Activated CD8-positive, alpha-beta T cell treated with anti-CD3 and anti-CD28 coated beads, Interleukin-2, amount 10 ng/mL, durations not matched to agents 7 days and 5 days (primary cell): ENCODE measurements around the gene CDH10. TPM values are rescaled to one million over a fixed set of nuclear protein-coding genes. Genes with fewer than 3 reads are reported as not detected.

Experiments used
- ATAC-seq: fragments of 150-1000 bp; cut with Tn5 transposase; one replicate; pipeline ENCODE4 v1.10.0; 2021; ENCODE audit warnings: moderate library complexity
- CTCF ChIA-PET: fragments of 350-600 bp; sonication (Branson Sonifier 250); formaldehyde crosslinking; loops from one replicate; lab custom pipeline; 2021; ENCODE audit warnings: antibody characterized with exemption; lab: Charles Lee
- POLR2A ChIA-PET: fragments of 350-600 bp; sonication (Branson Sonifier 250); formaldehyde crosslinking; loops from one replicate; lab custom pipeline; 2021; ENCODE audit warnings: antibody characterized with exemption; lab: Charles Lee
- DNase-seq: peaks from one replicate; pipeline ENCODE4 v3.0.0-alpha.2; 2020
- H3K27ac Mint-ChIP-seq: one replicate; pipeline ENCODE4 v1.8.0; 2021; ENCODE audit warnings: mild to moderate bottlenecking, mixed read lengths
- H3K27me3 Mint-ChIP-seq: one replicate; pipeline ENCODE4 v1.8.0; 2021; ENCODE audit warnings: low read depth, mixed read lengths
- H3K36me3 Mint-ChIP-seq: one replicate; pipeline ENCODE4 v1.8.0; 2021; ENCODE audit warnings: low read depth, mixed read lengths
- H3K4me1 Mint-ChIP-seq: one replicate; pipeline ENCODE4 v1.8.0; 2021; ENCODE audit warnings: low read depth, mixed read lengths
- H3K4me3 Mint-ChIP-seq: one replicate; pipeline ENCODE4 v1.8.0; 2021; ENCODE audit warnings: mild to moderate bottlenecking, mixed read lengths
- H3K9me3 Mint-ChIP-seq: one replicate; pipeline ENCODE4 v1.8.0; 2022; ENCODE audit warnings: mixed read lengths; ENCODE audit not compliant: insufficient read depth
- total RNA-seq, 2 experiments: library from RNA; stranded (reverse); gene quantifications; one replicate each; pipeline ENCODE4 v1.2.3, GENCODE V29; 2021

CDH10 gene
- total RNA-seq, 2 experiments from 2014 or later, result not detected

- H3K4me3 Mint-ChIP-seq, result no peak overlapping the region
- POLR2A ChIA-PET, result no interaction called here
- H3K36me3 Mint-ChIP-seq, result no peaks in the 10 kb centered on the region
- H3K9me3 Mint-ChIP-seq, result peaks cover 26% of the 10 kb centered on the region
- DNase-seq (no peak), ATAC-seq (no peak)
- H3K27me3 Mint-ChIP-seq, result no peaks in the 10 kb centered on the region
- H3K4me1 Mint-ChIP-seq, result no peaks in the 10 kb centered on the region
- CTCF ChIA-PET, result interaction anchor here (0.7 kb wide), 1 partner anchor 397 kb away, joined by 3 read pairs; no protein-coding TSS in a partner anchor
- H3K27ac Mint-ChIP-seq, result no peak overlapping the region
These were observed 132.4 kb downstream of the CDH10 start for GRCh38 chr5:24512423-24512822.

- Mint-ChIP-seq H3K27me3 (no peaks in the 10 kb centered on the region), H3K4me1 (no peaks in the 10 kb centered on the region), H3K27ac (no peak overlapping the region), H3K4me3 (no peak overlapping the region), H3K9me3 (peaks cover 15% of the 10 kb centered on the region), H3K36me3 (no peaks in the 10 kb centered on the region)
- DNase-seq (no peak), ATAC-seq (no peak)
- ChIA-PET POLR2A (no interaction called here), CTCF (no interaction called here)
These were observed 134.2 kb downstream of the CDH10 start for GRCh38 chr5:24510523-24510988.

DNA sequence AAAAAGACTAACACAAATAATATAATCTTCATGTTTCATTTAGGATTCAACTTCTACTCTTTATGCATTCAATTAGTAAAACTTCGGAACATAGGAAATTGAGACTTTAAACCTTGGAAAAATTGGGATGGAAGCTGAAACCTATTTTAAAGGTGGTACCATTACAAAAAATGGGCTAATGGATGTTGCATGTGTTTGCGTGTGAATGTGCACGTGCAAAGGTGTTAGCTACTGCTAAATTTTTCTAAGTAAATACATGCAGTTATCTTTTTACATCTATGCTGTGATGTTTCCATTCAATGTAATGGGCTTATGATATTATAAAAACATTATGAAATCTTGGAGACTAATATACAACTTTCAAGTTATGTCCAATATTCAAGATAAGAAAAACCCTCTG, 134.8 kb downstream of the CDH10 start:
- ChIA-PET POLR2A (no interaction called here), CTCF (no interaction called here)
- peaks cover 17% of the 10 kb centered on the region for H3K9me3 Mint-ChIP-seq
- no peaks in the 10 kb centered on the region for H3K36me3 Mint-ChIP-seq
- no peak overlapping the region for H3K4me3 Mint-ChIP-seq
- DNase-seq (no peak), ATAC-seq (no peak)
- no peaks in the 10 kb centered on the region for H3K27me3 Mint-ChIP-seq
- no peak overlapping the region for H3K27ac Mint-ChIP-seq
- no peaks in the 10 kb centered on the region for H3K4me1 Mint-ChIP-seq

DNA sequence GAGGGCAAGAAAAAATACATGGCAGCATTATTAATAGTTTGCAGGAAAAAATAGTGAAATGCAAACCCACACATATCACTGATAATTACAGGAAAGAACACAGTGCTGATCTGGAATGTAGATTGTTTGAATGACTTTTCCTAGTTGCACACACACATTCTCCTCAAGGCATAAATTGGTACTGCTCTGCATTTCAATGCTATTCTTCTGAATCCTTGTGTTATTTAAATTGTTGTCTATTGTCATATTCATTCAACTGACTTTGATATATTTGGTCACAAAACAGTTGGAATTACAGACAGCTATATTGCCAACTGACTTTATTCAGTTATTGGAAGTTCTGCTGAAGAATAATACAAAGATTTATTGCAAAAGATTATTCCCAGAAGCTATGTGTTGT, 139.5 kb downstream of the CDH10 start:
- no peaks in the 10 kb centered on the region for H3K36me3 Mint-ChIP-seq
- H3K27me3 Mint-ChIP-seq, result no peaks in the 10 kb centered on the region
- POLR2A ChIA-PET, result no interaction called here
- peaks cover 30% of the 10 kb centered on the region for H3K9me3 Mint-ChIP-seq
- no peaks in the 10 kb centered on the region for H3K4me1 Mint-ChIP-seq
- ATAC-seq (no peak), DNase-seq (no peak)
- CTCF ChIA-PET, result no interaction called here
- no peak overlapping the region for H3K4me3 Mint-ChIP-seq
- no peak overlapping the region for H3K27ac Mint-ChIP-seq

DNA sequence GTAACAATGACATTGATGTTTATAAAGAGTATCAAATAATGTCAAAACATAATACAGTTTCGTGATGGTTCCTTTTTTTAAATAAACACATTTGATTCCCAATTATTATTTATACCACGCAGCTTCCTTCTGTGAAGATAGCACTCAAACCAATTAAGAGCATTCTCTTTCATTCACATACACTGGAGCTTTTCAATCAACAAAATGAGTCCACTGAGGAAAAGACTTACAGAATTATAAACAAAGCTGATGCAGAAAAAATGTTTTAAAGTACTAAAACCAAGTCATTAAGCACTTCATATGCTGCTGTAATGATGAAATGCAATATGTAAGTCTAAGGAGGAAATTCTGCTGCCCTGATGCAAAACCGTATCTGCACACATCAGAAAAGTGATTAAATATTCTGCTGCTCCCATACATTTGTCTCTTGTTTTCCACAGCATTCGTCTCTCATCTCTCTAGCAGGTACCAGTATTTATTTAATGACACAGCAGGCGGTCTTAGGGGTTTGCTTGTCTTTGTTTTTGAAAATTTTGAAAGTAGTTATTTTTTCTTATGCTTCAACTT, 147.1 kb downstream of the CDH10 start:
- no peak overlapping the region for H3K4me3 Mint-ChIP-seq
- no peaks in the 10 kb centered on the region for H3K36me3 Mint-ChIP-seq
- no peak for ATAC-seq
- no peaks in the 10 kb centered on the region for H3K4me1 Mint-ChIP-seq
- POLR2A ChIA-PET, result no interaction called here
- no peak for DNase-seq
- CTCF ChIA-PET, result no interaction called here
- H3K27me3 Mint-ChIP-seq, result no peaks in the 10 kb centered on the region
- peaks cover 25% of the 10 kb centered on the region for H3K9me3 Mint-ChIP-seq
- H3K27ac Mint-ChIP-seq, result no peak overlapping the region

GRCh38 chr5:24497145-24497544, 147.6 kb downstream of the CDH10 start:
- no peaks in the 10 kb centered on the region for H3K4me1 Mint-ChIP-seq
- ATAC-seq (no peak), DNase-seq (no peak)
- peaks cover 20% of the 10 kb centered on the region for H3K9me3 Mint-ChIP-seq
- ChIA-PET CTCF (no interaction called here), POLR2A (no interaction called here)
- H3K27me3 Mint-ChIP-seq, result no peaks in the 10 kb centered on the region
- no peaks in the 10 kb centered on the region for H3K36me3 Mint-ChIP-seq
- no peak overlapping the region for H3K27ac Mint-ChIP-seq
- H3K4me3 Mint-ChIP-seq, result no peak overlapping the region

DNA sequence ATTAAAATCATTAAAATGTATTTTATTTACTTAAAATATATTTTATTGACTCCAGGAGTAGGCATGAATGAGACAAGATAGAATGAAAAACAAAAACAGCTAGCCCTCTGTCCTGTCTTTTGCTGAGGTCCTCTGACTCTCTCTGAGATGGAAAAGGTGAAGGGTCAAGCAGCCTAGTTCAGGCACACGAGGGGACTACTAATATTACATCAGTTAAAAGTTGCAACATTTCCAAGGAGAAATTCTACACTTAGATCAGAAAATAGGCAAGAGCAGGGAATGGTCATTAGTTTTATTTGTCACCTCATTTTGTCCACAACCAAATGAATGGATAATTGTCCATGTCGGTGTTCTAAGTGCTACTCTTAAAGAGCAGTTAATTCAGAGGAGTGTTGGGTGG, 148.5 kb downstream of the CDH10 start:
- POLR2A ChIA-PET, result no interaction called here
- Mint-ChIP-seq H3K4me3 (no peak overlapping the region), H3K27ac (no peak overlapping the region), H3K4me1 (no peaks in the 10 kb centered on the region), H3K27me3 (no peaks in the 10 kb centered on the region), H3K9me3 (peaks cover 17% of the 10 kb centered on the region), H3K36me3 (no peaks in the 10 kb centered on the region)
- ATAC-seq, result no peak
- CTCF ChIA-PET, result no interaction called here
- DNase-seq, result no peak

DNA sequence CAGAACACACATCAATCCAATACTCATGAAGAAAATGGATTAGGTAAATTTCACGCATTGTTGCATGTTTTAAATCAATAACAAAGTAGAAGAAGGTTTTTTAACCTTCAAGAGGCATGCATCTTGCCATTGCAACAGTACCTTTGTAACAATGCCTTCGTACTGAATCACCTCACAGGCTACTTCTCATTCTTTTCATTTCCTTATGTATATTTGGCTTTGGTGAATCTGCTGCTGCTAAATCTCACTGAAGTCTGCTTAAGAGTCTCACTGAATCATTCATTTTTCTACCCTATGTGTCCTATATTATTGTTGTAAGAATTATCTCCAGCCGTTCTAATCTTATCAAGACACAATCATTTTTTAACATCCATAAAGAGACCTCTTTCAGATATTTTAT, 152.5 kb downstream of the CDH10 start:
- no peak overlapping the region for H3K27ac Mint-ChIP-seq
- H3K27me3 Mint-ChIP-seq, result no peaks in the 10 kb centered on the region
- POLR2A ChIA-PET, result no interaction called here
- H3K9me3 Mint-ChIP-seq, result peaks cover 10% of the 10 kb centered on the region
- no peaks in the 10 kb centered on the region for H3K4me1 Mint-ChIP-seq
- no peak overlapping the region for H3K4me3 Mint-ChIP-seq
- no peak for DNase-seq
- no peaks in the 10 kb centered on the region for H3K36me3 Mint-ChIP-seq
- no peak for ATAC-seq
- CTCF ChIA-PET, result no interaction called here

DNA sequence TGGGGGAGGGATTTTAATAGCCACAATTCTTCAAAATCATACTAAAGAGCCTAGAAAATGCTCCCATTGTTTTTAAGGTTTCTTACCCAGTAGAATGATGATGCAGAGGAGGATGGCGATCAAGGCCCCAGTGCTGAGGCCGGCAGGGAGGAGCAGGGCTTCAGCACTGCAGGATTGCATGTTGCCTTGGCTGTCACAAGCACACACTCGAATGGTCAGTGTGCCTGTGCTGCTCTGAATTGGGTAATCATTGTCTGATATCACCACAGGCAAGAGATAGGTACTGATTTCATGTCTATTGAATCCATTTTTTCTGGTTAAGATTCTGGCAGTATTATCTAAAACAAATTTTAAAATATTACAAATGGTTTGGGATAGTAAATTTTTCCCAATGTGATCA, 153.3 kb downstream of the CDH10 start:
- Mint-ChIP-seq H3K4me1 (no peaks in the 10 kb centered on the region), H3K9me3 (peaks cover 4% of the 10 kb centered on the region), H3K27me3 (no peaks in the 10 kb centered on the region), H3K36me3 (no peaks in the 10 kb centered on the region), H3K27ac (no peak overlapping the region), H3K4me3 (no peak overlapping the region)
- ChIA-PET CTCF (no interaction called here), POLR2A (no interaction called here)
- no peak for ATAC-seq
- no peak for DNase-seq

DNA sequence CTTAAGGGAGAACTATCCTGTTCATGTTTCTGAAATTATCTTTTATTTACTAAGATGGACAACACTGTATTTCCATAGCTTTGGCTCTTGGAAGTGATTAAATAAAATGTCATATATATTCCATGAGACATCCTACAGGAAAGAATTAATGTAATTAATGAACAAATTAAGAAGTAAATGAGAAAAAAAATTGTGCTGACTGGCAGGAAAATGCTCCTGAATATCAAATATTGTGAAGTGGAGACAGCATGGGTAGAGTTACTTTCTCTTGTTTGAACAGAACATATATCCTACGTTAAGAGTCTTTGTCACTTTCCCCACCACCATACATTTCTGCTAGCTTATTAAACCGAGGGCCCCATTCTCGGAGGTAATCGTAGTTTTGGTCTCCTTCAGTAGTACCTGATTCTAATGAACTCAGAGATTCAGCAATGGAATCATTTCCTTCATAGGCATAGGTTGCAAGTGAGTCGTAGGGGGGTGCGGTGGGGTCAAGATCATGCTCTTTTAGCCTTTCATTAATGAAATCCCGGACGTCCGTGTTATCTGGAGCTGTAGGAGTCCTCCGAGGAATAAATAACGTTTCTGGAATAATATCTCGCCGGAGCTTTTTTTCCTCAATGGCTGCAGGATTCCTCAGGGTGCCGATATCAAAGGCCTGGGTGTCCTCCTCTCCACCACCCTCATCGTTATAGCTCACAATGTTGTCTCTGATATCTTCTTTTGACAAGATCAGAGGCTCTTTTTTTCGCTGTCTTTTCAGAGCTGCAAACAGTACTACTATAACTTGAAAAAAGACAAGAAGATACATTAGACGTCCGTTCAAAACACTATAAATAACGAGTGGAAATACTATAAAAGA, 157.2 kb downstream of the CDH10 start:
- no peak overlapping the region for H3K27ac Mint-ChIP-seq
- H3K4me1 Mint-ChIP-seq, result no peaks in the 10 kb centered on the region
- H3K36me3 Mint-ChIP-seq, result no peaks in the 10 kb centered on the region
- ATAC-seq, result no peak
- no peak overlapping the region for H3K4me3 Mint-ChIP-seq
- no peaks in the 10 kb centered on the region for H3K27me3 Mint-ChIP-seq
- CTCF ChIA-PET, result no interaction called here
- POLR2A ChIA-PET, result no interaction called here
- no peak for DNase-seq
- no peaks in the 10 kb centered on the region for H3K9me3 Mint-ChIP-seq

DNA sequence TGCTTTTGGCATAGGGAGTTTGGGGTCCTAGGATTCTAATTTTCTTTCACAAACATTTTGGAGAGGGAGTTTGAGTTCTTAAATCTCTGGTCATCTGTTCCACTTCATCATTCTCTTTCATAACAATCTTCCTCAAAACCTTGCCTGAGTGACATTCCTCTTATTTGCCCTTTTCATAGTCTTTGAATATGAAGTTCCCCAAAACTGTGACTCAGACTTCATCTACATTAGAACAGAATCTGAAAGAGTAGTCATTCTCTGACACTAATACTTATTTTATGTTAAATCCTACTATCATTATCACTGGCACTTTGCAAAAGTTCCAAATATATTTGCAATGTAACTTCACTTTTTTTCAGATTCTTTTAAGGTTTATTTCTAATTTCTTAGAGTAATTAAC, 163.8 kb downstream of the CDH10 start:
- H3K4me3 Mint-ChIP-seq, result no peak overlapping the region
- H3K9me3 Mint-ChIP-seq, result peaks cover 14% of the 10 kb centered on the region
- no peaks in the 10 kb centered on the region for H3K36me3 Mint-ChIP-seq
- DNase-seq (no peak), ATAC-seq (no peak)
- H3K27me3 Mint-ChIP-seq, result no peaks in the 10 kb centered on the region
- no peaks in the 10 kb centered on the region for H3K4me1 Mint-ChIP-seq
- ChIA-PET CTCF (no interaction called here), POLR2A (no interaction called here)
- no peak overlapping the region for H3K27ac Mint-ChIP-seq

DNA sequence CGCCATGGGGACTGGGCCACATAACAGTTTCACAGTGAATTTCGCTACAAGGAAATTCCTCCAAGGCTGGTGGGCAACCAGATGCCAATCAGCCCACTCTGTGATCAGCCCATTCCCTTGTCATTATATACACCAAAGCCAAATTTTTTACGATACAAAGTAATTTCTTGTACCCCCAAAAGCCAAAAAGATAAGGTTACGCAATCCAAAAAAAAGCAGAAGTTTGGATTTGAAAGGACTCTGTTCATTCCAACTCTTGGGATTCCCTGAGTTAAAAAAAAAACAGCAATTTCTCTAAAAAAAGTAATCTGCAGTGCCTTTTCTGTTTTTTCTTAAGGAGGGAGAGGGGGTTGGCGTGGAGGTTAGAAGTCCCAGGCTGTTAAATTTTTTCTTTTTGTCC, 166.8 kb downstream of the CDH10 start:
- H3K27ac Mint-ChIP-seq, result no peak overlapping the region
- no peaks in the 10 kb centered on the region for H3K36me3 Mint-ChIP-seq
- peaks cover 25% of the 10 kb centered on the region for H3K9me3 Mint-ChIP-seq
- H3K4me1 Mint-ChIP-seq, result no peaks in the 10 kb centered on the region
- DNase-seq (no peak), ATAC-seq (no peak)
- no peak overlapping the region for H3K4me3 Mint-ChIP-seq
- no peaks in the 10 kb centered on the region for H3K27me3 Mint-ChIP-seq
- CTCF ChIA-PET, result no interaction called here
- POLR2A ChIA-PET, result no interaction called here
